ENCODE data around the gene NPEPL1. TPM values are rescaled to one million over a fixed set of nuclear protein-coding genes. Genes with fewer than 3 reads are reported as not detected.
A peak's percentile ranks its signal among the peaks of the same experiment; 100 is the strongest.

The NPEPL1 gene
- total RNA-seq, 4 donors from 2014 or later, result 21.7 to 37.9 (median 29.7) TPM

DNA sequence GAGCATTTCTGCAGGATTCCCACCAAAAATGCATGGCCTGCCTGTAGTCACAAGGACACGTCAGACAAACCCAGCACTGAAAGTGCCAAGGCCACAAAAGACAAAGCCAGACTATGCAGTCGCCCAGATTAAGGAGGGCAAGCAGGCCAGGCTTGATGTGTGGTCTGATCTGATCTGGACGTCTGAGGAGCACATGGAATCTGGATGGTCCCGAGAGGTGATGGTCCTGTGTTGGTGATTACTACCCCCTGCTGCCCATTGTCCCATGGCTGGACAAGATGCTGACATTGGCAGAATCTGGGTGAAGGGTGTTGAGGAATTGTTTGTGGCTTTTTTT is 17.1 kb downstream of the NPEPL1 start:
- peak; percentile 10 to 58 for DNase-seq (ENCODE audit: low spot score in 2 of 2)
- intact Hi-C loops (cut with DNase I; ENCODE audit: low total_unique reads), result no loop called here

DNA sequence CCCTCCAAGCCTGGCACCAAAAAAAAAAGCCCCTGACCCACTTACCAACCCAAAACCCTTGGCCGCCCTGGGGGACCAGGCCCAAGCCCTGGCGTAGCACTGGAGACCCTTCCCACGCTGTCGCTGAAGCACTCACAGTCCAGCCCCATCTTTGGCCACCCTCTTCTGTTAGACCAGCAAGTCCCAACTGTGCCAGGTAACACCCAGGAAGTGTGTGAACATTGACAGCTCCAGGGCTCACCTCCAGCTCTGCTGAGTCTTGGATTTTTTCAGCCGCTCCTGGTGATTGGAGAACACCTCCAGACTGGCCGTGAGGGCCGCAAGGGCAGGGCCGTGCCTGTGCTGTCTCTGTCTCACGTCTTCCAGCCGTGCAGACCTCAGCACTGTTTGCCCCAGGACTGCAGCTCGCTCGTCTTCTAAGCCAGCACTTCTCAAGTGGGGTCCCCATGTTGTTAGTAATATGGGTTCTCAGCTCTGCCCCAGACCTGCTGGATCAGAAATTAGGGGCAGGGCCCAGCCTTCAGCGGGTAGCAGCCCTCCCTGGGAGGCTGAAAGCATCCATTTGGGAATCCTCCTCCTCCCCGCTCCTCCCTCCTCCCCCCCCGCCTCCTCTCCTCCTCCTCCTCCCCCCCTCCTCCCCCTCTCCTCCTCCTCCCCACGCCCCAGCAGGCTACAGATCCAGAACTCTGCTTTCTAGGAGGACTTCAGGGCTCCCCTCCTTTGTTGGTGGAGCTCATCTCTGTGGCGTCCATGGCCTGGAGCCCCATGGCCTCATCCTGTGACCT is 18.1 kb downstream of the NPEPL1 start:
- intact Hi-C loops (cut with DNase I; ENCODE audit: low total_unique reads), result no loop called here
- WGBS, 2 donors, result 75 to 80% methylated on average over 15 to 16 of the region's 17 CpGs
- DNase-seq (ENCODE audit: low spot score in 2 of 2), result peak; percentile 7 to 67
- no peak overlapping the region for H3K4me3 ChIP-seq (ENCODE audit: low read depth, poor library complexity, severe bottlenecking)
- TF ChIP-seq POLR2A (IDR thresholded peaks at IDR 0.05) (no peak), CTCF (IDR thresholded peaks at IDR 0.05) (no peak)

More for the DNA sequence above, 17.1 kb downstream of the NPEPL1 start:
- H3K4me3 ChIP-seq (ENCODE audit: low read depth, poor library complexity, severe bottlenecking), result no peak overlapping the region
- WGBS, 2 donors, result 77 to 82% methylated on average over 4 of the region's 4 CpGs
- TF ChIP-seq CTCF (IDR thresholded peaks at IDR 0.05) (no peak), POLR2A (IDR thresholded peaks at IDR 0.05) (no peak)

DNA sequence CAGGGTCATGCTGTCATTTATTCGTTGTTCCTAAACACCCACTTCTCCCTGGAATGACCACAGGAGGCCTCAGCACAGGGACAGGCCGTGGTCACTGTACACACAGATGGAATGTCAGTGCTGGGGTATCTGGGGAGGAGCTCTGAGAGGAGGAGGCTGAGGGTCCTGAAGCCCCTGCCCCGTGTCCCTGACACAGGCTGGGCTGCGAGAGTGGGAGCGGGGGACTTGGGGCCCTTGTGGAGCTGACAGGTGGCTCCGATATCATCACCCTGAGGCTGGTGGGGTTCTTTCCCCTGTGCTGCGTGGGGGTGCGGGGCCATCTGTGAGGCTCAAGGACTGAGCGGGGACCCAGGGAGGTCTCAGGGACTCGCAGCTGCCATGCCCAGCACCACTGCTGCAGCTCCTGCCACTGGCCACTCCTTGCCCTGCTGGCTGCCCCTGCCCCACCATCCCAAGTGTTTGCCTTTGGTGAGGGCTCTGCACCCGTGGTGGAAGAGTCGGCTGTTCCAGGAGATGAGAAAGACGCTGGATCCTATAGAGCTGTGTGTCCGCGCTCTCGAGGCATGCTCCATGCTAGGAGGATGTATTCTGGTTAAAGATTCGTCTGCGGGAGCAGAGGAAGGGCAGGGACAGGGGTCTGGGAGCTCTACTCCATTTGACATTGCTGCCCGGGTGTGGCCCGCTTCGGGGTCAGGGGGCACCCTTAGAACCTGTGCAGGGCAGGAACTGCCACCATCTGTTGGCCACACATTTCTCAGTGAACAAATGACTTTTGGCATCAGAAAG is 18.9 kb downstream of the NPEPL1 start:
- DNase-seq (ENCODE audit: low spot score in 2 of 2), result peak; percentile 9 to 79
- 88 to 92% methylated on average over 18 to 21 of the region's 21 CpGs for WGBS, 2 donors

GRCh38 chr20:58712151-58712791 is 19.7 kb downstream of the NPEPL1 start:
- no peak for TF ChIP-seq POLR2A (IDR thresholded peaks at IDR 0.05)
- no peak for TF ChIP-seq CTCF (IDR thresholded peaks at IDR 0.05)
- intact Hi-C loops (cut with DNase I; ENCODE audit: low total_unique reads), result no loop called here
- WGBS, 2 donors, result 89 to 90% methylated on average over 17 to 19 of the region's 19 CpGs
- H3K4me3 ChIP-seq (ENCODE audit: low read depth, poor library complexity, severe bottlenecking), result no peak overlapping the region
- peak; percentile 8 to 78 for DNase-seq (ENCODE audit: low spot score in 2 of 2)

More for the DNA sequence above, 18.9 kb downstream of the NPEPL1 start:
- intact Hi-C loops (cut with DNase I; ENCODE audit: low total_unique reads), result no loop called here
- H3K4me3 ChIP-seq (ENCODE audit: low read depth, poor library complexity, severe bottlenecking), result no peak overlapping the region
- TF ChIP-seq POLR2A (IDR thresholded peaks at IDR 0.05), result no peak
- TF ChIP-seq CTCF (IDR thresholded peaks at IDR 0.05), result no peak

GRCh38 chr20:58712806-58713731 is 20.5 kb downstream of the NPEPL1 start:
- H3K4me3 ChIP-seq (ENCODE audit: low read depth, poor library complexity, severe bottlenecking), result no peak overlapping the region
- WGBS, 2 donors, result 89 to 95% methylated on average over 23 to 24 of the region's 24 CpGs
- intact Hi-C loops (cut with DNase I; ENCODE audit: low total_unique reads), result no loop called here
- peak; percentile 12 to 76 for DNase-seq (ENCODE audit: low spot score in 2 of 2)
- TF ChIP-seq POLR2A (IDR thresholded peaks at IDR 0.05), result no peak
- TF ChIP-seq CTCF (IDR thresholded peaks at IDR 0.05), result no peak
